ENCODE measurements around the gene TCF20.

The TCF20 gene

GRCh38 chr22:42280140-42280539 is 9.7 kb upstream of the TCF20 start:
- Histone ChIP-seq H3K27me3 (ENCODE audit: insufficient read depth, poor library complexity, severe bottlenecking) (no peaks in the 10 kb centered on the region), H3K27ac (replicated peaks) (no peak overlapping the region), H3K4me3 (replicated peaks; ENCODE audit: insufficient read depth, low read length) (no peak overlapping the region)
- no peak for DNase-seq (ENCODE audit: low read depth in 1 of 2, low spot score in 1 of 2)
- TF ChIP-seq CTCF (IDR thresholded peaks at IDR 0.05; ENCODE audit: insufficient read depth, low read length), result no peak
- TF ChIP-seq GABPA (IDR thresholded peaks at IDR 0.05; ENCODE audit: low read depth), result no peak
- TF ChIP-seq SPI1 (IDR thresholded peaks at IDR 0.05; ENCODE audit: borderline replicate concordance, low read depth), result no peak
- no peak for TF ChIP-seq POLR2AphosphoS5 (IDR thresholded peaks at IDR 0.05; ENCODE audit: low read depth)
- no peak for TF ChIP-seq REST (IDR thresholded peaks at IDR 0.05; ENCODE audit: insufficient replicate concordance, low read depth)

GRCh38 chr22:42279425-42280020 is 9.1 kb upstream of the TCF20 start:
- TF ChIP-seq REST (IDR thresholded peaks at IDR 0.05; ENCODE audit: insufficient replicate concordance, low read depth) (no peak), CTCF (IDR thresholded peaks at IDR 0.05; ENCODE audit: insufficient read depth, low read length) (no peak), GABPA (IDR thresholded peaks at IDR 0.05; ENCODE audit: low read depth) (no peak), SPI1 (IDR thresholded peaks at IDR 0.05; ENCODE audit: borderline replicate concordance, low read depth) (no peak), POLR2AphosphoS5 (IDR thresholded peaks at IDR 0.05; ENCODE audit: low read depth) (no peak)
- no peak for DNase-seq (ENCODE audit: low read depth in 1 of 2, low spot score in 1 of 2)
- no peaks in the 10 kb centered on the region for H3K27me3 ChIP-seq (ENCODE audit: insufficient read depth, poor library complexity, severe bottlenecking)
- no peak overlapping the region for H3K4me3 ChIP-seq (replicated peaks; ENCODE audit: insufficient read depth, low read length)
- H3K27ac ChIP-seq (replicated peaks), result no peak overlapping the region

- no peak for DNase-seq (ENCODE audit: low read depth in 1 of 2, low spot score in 1 of 2)
- no peak overlapping the region for H3K4me3 ChIP-seq (replicated peaks; ENCODE audit: insufficient read depth, low read length)
- TF ChIP-seq REST (IDR thresholded peaks at IDR 0.05; ENCODE audit: insufficient replicate concordance, low read depth) (no peak), SPI1 (IDR thresholded peaks at IDR 0.05; ENCODE audit: borderline replicate concordance, low read depth) (no peak), POLR2AphosphoS5 (IDR thresholded peaks at IDR 0.05; ENCODE audit: low read depth) (no peak), GABPA (IDR thresholded peaks at IDR 0.05; ENCODE audit: low read depth) (no peak), CTCF (IDR thresholded peaks at IDR 0.05; ENCODE audit: insufficient read depth, low read length) (no peak)
- H3K27ac ChIP-seq (replicated peaks), result no peak overlapping the region
- H3K27me3 ChIP-seq (ENCODE audit: insufficient read depth, poor library complexity, severe bottlenecking), result no peaks in the 10 kb centered on the region
Measured at GRCh38 chr22:42277988-42278776, 7.7 kb upstream of the TCF20 start.
